Measurements from ENCODE around the gene USP24.

The USP24 gene

GRCh38 chr1:55131801-55132200 is 83.4 kb downstream of the USP24 start:
- H3K4me3 ChIP-seq (ENCODE audit: low read length): no peak overlapping the region
- no peak for TF ChIP-seq CTCF (IDR thresholded peaks at IDR 0.05; ENCODE audit: insufficient read depth, low read depth, low read length, missing control alignments)
- peak; percentile 35 for DNase-seq (ENCODE audit: low read depth)

- no peak overlapping the region for H3K4me3 ChIP-seq (ENCODE audit: low read length)
- DNase-seq (ENCODE audit: low read depth): no peak
- TF ChIP-seq CTCF (IDR thresholded peaks at IDR 0.05; ENCODE audit: insufficient read depth, low read depth, low read length, missing control alignments): no peak
Observed at GRCh38 chr1:55131218-55131617, 83.9 kb downstream of the USP24 start.

- no peak for TF ChIP-seq CTCF (IDR thresholded peaks at IDR 0.05; ENCODE audit: insufficient read depth, low read depth, low read length, missing control alignments)
- peak; percentile 24 for DNase-seq (ENCODE audit: low read depth)
- H3K4me3 ChIP-seq (ENCODE audit: low read length): no peak overlapping the region
Observed at GRCh38 chr1:55129194-55129728, 85.9 kb downstream of the USP24 start.

GRCh38 chr1:55128418-55128995 is 86.7 kb downstream of the USP24 start:
- DNase-seq (ENCODE audit: low read depth): no peak
- no peak for TF ChIP-seq CTCF (IDR thresholded peaks at IDR 0.05; ENCODE audit: insufficient read depth, low read depth, low read length, missing control alignments)
- H3K4me3 ChIP-seq (ENCODE audit: low read length): no peak overlapping the region

GRCh38 chr1:55127827-55128343 is 87.3 kb downstream of the USP24 start:
- DNase-seq (ENCODE audit: low read depth): peak; percentile 43
- no peak for TF ChIP-seq CTCF (IDR thresholded peaks at IDR 0.05; ENCODE audit: insufficient read depth, low read depth, low read length, missing control alignments)
- no peak overlapping the region for H3K4me3 ChIP-seq (ENCODE audit: low read length)

GRCh38 chr1:55124470-55124869 is 90.7 kb downstream of the USP24 start:
- TF ChIP-seq CTCF (IDR thresholded peaks at IDR 0.05; ENCODE audit: insufficient read depth, low read depth, low read length, missing control alignments): no peak
- DNase-seq (ENCODE audit: low read depth): peak; percentile 84
- no peak overlapping the region for H3K4me3 ChIP-seq (ENCODE audit: low read length)

GRCh38 chr1:55120538-55120937 is 94.6 kb downstream of the USP24 start:
- DNase-seq (ENCODE audit: low read depth): peak; percentile 81
- H3K4me3 ChIP-seq (ENCODE audit: low read length): no peak overlapping the region
- no peak for TF ChIP-seq CTCF (IDR thresholded peaks at IDR 0.05; ENCODE audit: insufficient read depth, low read depth, low read length, missing control alignments)

Measured in epithelial cell of esophagus (primary cell).